Effector CD4-positive, alpha-beta T cell (primary cell): ENCODE measurements around the gene TDRD3.
"Not testable (repeated sequence)": the region's sequence is repeated elsewhere in the genome, so short reads cannot be mapped to it uniquely, and the experiment has no call there.

Experiments used
- DNase-seq: peaks from one replicate; pipeline ENCODE4 v3.0.0-alpha.2; 2020

The TDRD3 gene

GRCh38 chr13:60398907-60399589, 2.0 kb downstream of the TDRD3 start:
- no peak for DNase-seq

GRCh38 chr13:60402022-60402421, 5.0 kb downstream of the TDRD3 start:
- DNase-seq, result no peak

- DNase-seq, result no peak
Observed at GRCh38 chr13:60407095-60407494, 10.1 kb downstream of the TDRD3 start.

- not testable (repeated sequence) for DNase-seq
Observed at GRCh38 chr13:60407852-60408251, 10.8 kb downstream of the TDRD3 start.

GRCh38 chr13:60409574-60410292, 12.7 kb downstream of the TDRD3 start:
- DNase-seq, result not testable (repeated sequence)

- DNase-seq, result no peak
Observed at GRCh38 chr13:60410299-60410698, 13.3 kb downstream of the TDRD3 start.

- no peak for DNase-seq
Observed at GRCh38 chr13:60411464-60411863, 14.4 kb downstream of the TDRD3 start.

GRCh38 chr13:60411983-60412382, 15.0 kb downstream of the TDRD3 start:
- DNase-seq, result no peak

- DNase-seq, result no peak
Observed at GRCh38 chr13:60412909-60413616, 16.0 kb downstream of the TDRD3 start.

- DNase-seq, result no peak
Observed at GRCh38 chr13:60414177-60414576, 17.2 kb downstream of the TDRD3 start.

- no peak for DNase-seq
Observed at GRCh38 chr13:60417734-60418133, 20.7 kb downstream of the TDRD3 start.

GRCh38 chr13:60418954-60419353, 21.9 kb downstream of the TDRD3 start:
- DNase-seq, result no peak

GRCh38 chr13:60425332-60425731, 28.3 kb downstream of the TDRD3 start:
- no peak for DNase-seq

- DNase-seq, result no peak
Observed at GRCh38 chr13:60426075-60426474, 29.1 kb downstream of the TDRD3 start.

- DNase-seq, result no peak
Observed at GRCh38 chr13:60427285-60427684, 30.3 kb downstream of the TDRD3 start.

GRCh38 chr13:60431108-60431700, 34.2 kb downstream of the TDRD3 start:
- DNase-seq, result no peak

GRCh38 chr13:60433505-60433904, 36.5 kb downstream of the TDRD3 start:
- no peak for DNase-seq

GRCh38 chr13:60435762-60436374, 38.8 kb downstream of the TDRD3 start:
- DNase-seq, result no peak

GRCh38 chr13:60439201-60439600, 42.2 kb downstream of the TDRD3 start:
- no peak for DNase-seq

- DNase-seq, result no peak
Observed at GRCh38 chr13:60441761-60442160, 44.7 kb downstream of the TDRD3 start.

- no peak for DNase-seq
Observed at GRCh38 chr13:60448907-60449510, 52.0 kb downstream of the TDRD3 start.

- DNase-seq, result no peak
Observed at GRCh38 chr13:60453490-60453889, 56.5 kb downstream of the TDRD3 start.

- no peak for DNase-seq
Observed at GRCh38 chr13:60454425-60454824, 57.4 kb downstream of the TDRD3 start.
